HG03135 (cell line): Measurements from ENCODE around the gene GRIK1.
"Not testable (repeated sequence)": the region's sequence is repeated elsewhere in the genome, so short reads cannot be mapped to it uniquely, and the experiment has no call there.

Experiments
- ATAC-seq: cut with Tn5 transposase; IDR thresholded peaks from one replicate; pipeline ENCODE4 v1.9.1; 2021; ENCODE audit warnings: mild to moderate bottlenecking, moderate library complexity; ENCODE audit not compliant: unreplicated experiment

Gene GRIK1

GRCh38 chr21:29939924-29940275 lies at the start of gene GRIK1:
Gene GRIK1 (minus strand): TSS chr21:29939996.
- ATAC-seq = no peak

- ATAC-seq = no peak
These were observed 48.0 kb upstream of the GRIK1 start for GRCh38 chr21:29987762-29988161.

GRCh38 chr21:29985866-29986265 lies 46.1 kb upstream of the GRIK1 start:
- ATAC-seq = no peak

GRCh38 chr21:29979043-29979442 lies 39.2 kb upstream of the GRIK1 start:
- no peak for ATAC-seq

- no peak for ATAC-seq
These were observed 36.0 kb upstream of the GRIK1 start for GRCh38 chr21:29975776-29976175.

- ATAC-seq = no peak
These were observed 33.5 kb upstream of the GRIK1 start for GRCh38 chr21:29973258-29973657.

- ATAC-seq = no peak
These were observed 21.7 kb upstream of the GRIK1 start for GRCh38 chr21:29961291-29962027.

- no peak for ATAC-seq
These were observed 18.8 kb upstream of the GRIK1 start for GRCh38 chr21:29958551-29958950.

GRCh38 chr21:29958035-29958434 lies 18.2 kb upstream of the GRIK1 start:
- ATAC-seq = not testable (repeated sequence)

- ATAC-seq = no peak
These were observed 13.9 kb upstream of the GRIK1 start for GRCh38 chr21:29953690-29954089.

GRCh38 chr21:29953072-29953471 lies 13.3 kb upstream of the GRIK1 start:
- ATAC-seq = no peak

- no peak for ATAC-seq
These were observed 12.1 kb upstream of the GRIK1 start for GRCh38 chr21:29951911-29952310.

GRCh38 chr21:29949991-29950390 lies 10.2 kb upstream of the GRIK1 start:
- no peak for ATAC-seq

GRCh38 chr21:29947119-29947518 lies 7.3 kb upstream of the GRIK1 start:
- no peak for ATAC-seq

- ATAC-seq = no peak
These were observed 4.1 kb upstream of the GRIK1 start for GRCh38 chr21:29943885-29944284.

GRCh38 chr21:29942034-29942433 lies 2.2 kb upstream of the GRIK1 start:
- no peak for ATAC-seq

- no peak for ATAC-seq
These were observed 1.2 kb upstream of the GRIK1 start for GRCh38 chr21:29940991-29941390.

GRCh38 chr21:29940361-29940760 lies 565 bp upstream of the GRIK1 start:
- ATAC-seq = no peak

- ATAC-seq = no peak
These were observed 482 bp downstream of the GRIK1 start for GRCh38 chr21:29939104-29939923.

GRCh38 chr21:29938776-29939103 lies 1.1 kb downstream of the GRIK1 start:
- ATAC-seq = no peak

- no peak for ATAC-seq
These were observed 6.7 kb downstream of the GRIK1 start for GRCh38 chr21:29933088-29933487.

GRCh38 chr21:29928537-29928936 lies 11.3 kb downstream of the GRIK1 start:
- ATAC-seq = no peak
